HFF-Myc (cell line): ENCODE data around the gene LARP6.
A peak's percentile ranks its signal among the peaks of the same experiment; 100 is the strongest.

ENCODE experiments used
- DNase-seq: peaks from one replicate; pipeline ENCODE4 v3.0.0-alpha.2; 2011; ENCODE audit warnings: low read depth; ENCODE audit errors: extremely low read depth
- H3K4me3 ChIP-seq: replicated peaks from 2 replicates; pipeline ENCODE4 v1.5.1; 2011; ENCODE audit warnings: low read depth, mild to moderate bottlenecking, control low read depth, low read length
- TF ChIP-seq, protein P1 (sequence below): IDR thresholded peaks from 2 replicates; pipeline ENCODE4 v1.5.1; 2012; ENCODE audit warnings: mild to moderate bottlenecking, low read depth, low read length, control low read depth; ENCODE audit errors: missing control alignments

The LARP6 gene

GRCh38 chr15:70852501-70853317, 1.2 kb downstream of the LARP6 start:
- DNase-seq, result no peak
- H3K4me3 ChIP-seq, result peak overlapping the region; percentile 84
- TF ChIP-seq, protein P1, sequence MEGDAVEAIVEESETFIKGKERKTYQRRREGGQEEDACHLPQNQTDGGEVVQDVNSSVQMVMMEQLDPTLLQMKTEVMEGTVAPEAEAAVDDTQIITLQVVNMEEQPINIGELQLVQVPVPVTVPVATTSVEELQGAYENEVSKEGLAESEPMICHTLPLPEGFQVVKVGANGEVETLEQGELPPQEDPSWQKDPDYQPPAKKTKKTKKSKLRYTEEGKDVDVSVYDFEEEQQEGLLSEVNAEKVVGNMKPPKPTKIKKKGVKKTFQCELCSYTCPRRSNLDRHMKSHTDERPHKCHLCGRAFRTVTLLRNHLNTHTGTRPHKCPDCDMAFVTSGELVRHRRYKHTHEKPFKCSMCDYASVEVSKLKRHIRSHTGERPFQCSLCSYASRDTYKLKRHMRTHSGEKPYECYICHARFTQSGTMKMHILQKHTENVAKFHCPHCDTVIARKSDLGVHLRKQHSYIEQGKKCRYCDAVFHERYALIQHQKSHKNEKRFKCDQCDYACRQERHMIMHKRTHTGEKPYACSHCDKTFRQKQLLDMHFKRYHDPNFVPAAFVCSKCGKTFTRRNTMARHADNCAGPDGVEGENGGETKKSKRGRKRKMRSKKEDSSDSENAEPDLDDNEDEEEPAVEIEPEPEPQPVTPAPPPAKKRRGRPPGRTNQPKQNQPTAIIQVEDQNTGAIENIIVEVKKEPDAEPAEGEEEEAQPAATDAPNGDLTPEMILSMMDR, result no peak

GRCh38 chr15:70851889-70852288, 2.1 kb downstream of the LARP6 start:
- H3K4me3 ChIP-seq, result peak overlapping the region; percentile 84
- TF ChIP-seq, protein P1, result no peak
- no peak for DNase-seq

- DNase-seq, result no peak
- no peak overlapping the region for H3K4me3 ChIP-seq
- TF ChIP-seq, protein P1, result no peak
Observed at GRCh38 chr15:70845602-70846360, 8.2 kb downstream of the LARP6 start.

DNA sequence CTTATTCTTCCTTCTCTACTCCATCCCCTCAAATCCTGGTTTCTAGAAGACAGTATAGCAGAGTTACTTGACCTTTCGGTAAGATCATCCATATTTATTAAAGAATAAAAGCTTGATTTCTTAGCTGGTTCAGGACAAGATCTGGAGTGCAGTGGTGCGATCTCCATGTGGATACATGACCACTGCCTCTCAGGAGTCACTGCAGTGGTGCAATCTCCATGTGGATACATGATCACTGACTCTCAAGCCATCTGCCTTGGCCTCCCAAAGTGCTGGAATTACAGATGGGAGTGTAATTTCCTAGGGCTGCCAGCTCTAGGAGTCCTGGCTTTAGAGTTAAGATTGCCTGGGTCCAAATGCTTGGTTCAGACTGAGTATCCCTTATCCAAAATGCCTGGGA, 16.5 kb downstream of the LARP6 start:
- no peak overlapping the region for H3K4me3 ChIP-seq
- TF ChIP-seq, protein P1, result no peak
- no peak for DNase-seq

DNA sequence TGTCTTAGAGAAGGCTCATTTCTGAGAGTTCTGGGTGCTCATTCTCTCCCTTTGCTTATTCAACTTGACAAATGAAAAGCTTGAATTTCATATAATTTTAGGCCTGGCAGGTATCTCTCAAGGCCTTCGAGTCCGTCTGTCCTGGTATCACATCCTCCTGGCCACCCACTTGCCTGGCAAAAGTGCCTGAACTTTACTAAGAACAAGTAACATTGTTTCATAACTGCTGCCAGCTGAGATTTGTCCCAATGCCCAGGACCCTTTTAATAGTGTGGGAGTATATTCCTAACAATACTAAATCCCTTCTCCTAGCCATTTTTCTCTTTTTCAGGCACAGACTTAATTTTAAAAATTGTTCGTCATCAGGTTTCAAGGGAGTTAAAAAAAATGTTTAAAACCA, 18.1 kb downstream of the LARP6 start:
- DNase-seq, result no peak
- TF ChIP-seq, protein P1, result no peak
- no peak overlapping the region for H3K4me3 ChIP-seq

DNA sequence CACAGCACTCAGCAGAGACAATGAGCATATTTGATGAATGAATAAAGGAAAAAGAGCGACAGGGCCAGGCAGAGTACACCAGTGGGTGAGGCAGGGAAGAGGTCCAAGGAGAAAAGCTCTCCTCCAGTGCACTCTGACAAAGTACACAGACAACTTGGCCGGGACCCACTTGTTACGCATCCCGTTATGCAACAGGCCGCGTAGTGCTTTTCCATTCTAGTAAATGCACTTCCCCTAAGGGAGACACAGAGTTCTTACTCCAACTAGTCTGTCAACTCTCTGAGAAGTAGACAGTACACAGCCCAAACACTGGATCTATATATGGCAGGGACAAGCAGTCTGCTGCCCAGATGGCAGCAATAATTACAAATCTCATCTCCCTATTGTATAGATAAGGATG, 18.5 kb downstream of the LARP6 start:
- DNase-seq, result no peak
- no peak overlapping the region for H3K4me3 ChIP-seq
- TF ChIP-seq, protein P1, result no peak
